GM18499 (cell line): Measurements from ENCODE around the gene TAPBPL.
A peak's percentile ranks its signal among the peaks of the same experiment; 100 is the strongest.
"Not testable (repeated sequence)": the region's sequence is repeated elsewhere in the genome, so short reads cannot be mapped to it uniquely, and the experiment has no call there.

Experiments
- ATAC-seq: cut with Tn5 transposase; IDR thresholded peaks from one replicate; pipeline ENCODE4 v1.9.1; 2021; ENCODE audit warnings: moderate number of reproducible peaks; ENCODE audit not compliant: insufficient read depth, unreplicated experiment

Gene TAPBPL, protein sequence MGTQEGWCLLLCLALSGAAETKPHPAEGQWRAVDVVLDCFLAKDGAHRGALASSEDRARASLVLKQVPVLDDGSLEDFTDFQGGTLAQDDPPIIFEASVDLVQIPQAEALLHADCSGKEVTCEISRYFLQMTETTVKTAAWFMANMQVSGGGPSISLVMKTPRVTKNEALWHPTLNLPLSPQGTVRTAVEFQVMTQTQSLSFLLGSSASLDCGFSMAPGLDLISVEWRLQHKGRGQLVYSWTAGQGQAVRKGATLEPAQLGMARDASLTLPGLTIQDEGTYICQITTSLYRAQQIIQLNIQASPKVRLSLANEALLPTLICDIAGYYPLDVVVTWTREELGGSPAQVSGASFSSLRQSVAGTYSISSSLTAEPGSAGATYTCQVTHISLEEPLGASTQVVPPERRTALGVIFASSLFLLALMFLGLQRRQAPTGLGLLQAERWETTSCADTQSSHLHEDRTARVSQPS

DNA sequence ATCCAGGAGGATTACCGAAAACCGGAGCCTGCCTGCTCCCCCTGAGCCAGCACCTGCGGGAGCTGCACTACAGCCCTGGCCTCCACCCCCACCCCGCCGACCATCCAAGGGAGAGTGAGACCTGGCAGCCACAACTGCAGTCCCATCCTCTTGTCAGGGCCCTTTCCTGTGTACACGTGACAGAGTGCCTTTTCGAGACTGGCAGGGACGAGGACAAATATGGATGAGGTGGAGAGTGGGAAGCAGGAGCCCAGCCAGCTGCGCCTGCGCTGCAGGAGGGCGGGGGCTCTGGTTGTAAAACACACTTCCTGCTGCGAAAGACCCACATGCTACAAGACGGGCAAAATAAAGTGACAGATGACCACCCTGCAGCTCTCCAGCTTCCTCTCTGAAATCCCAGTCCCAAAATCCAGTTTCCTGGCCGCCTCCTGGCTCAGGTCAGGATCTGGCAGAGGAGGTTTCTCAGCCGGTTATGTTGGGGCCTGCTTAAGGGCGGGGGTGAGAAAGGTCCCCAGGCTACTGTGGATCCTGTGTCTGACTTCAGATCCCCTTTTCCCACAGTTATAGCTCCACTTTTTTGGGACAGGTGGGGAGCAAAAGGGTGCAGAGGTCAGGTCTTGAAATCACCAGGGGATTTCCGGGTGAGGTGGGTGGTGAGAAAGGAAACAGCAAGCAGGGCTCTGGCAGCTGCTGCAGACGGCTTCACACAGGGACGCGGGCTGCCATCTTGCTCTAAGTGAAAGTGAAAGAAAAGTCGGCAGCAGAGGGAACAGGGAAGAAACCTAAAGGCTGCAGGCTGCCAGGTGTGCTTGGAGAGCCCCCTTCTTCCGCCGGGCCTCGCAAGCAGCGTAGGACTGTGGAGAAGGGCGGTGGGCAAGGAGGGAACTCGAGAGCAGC is at the start of gene TAPBPL:
Gene TAPBPL, plus strand, starts transcription at position 695 of the 897 bp plus-strand sequence. CDS start 207 bp downstream, outside the sequence.
- no peak for ATAC-seq

DNA sequence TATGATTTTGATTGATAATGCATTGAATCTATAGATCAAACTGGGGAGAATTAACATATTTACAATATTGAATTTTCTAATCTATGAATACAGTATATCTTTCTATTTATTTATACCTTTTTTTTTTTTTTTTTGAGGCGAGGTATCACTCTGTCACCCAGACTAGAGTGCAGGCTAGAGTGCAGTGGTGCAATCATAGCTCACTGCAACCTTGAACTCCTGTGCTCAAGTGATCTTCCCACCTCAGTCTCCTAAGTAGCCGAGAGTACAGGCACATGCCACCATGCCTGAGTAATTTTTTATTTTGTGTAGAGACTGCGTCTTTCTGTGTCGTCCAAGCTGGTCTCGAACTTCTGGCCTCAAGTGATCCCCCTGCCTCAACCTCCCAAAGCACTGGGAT is 47.5 kb upstream of the TAPBPL start:
- no peak for ATAC-seq

DNA sequence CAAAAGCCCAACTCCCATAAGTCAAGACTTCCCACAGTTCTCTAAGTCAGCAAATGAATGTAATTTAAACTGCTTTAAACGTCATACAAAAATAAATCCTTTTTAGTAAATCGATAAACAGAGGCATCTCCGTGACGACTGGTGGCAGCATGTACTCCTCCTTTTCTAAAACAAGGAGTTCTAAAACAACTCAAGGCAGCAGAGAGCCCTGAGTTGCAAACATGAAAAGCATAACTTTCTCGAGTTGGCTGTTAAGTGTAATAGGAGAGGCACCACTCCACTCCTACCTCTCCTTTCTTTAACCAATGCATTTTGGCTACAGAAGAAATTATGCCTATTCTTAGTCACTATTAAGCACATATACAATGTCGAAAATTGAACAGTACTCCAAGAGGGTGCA is 45.9 kb upstream of the TAPBPL start:
- no peak for ATAC-seq

DNA sequence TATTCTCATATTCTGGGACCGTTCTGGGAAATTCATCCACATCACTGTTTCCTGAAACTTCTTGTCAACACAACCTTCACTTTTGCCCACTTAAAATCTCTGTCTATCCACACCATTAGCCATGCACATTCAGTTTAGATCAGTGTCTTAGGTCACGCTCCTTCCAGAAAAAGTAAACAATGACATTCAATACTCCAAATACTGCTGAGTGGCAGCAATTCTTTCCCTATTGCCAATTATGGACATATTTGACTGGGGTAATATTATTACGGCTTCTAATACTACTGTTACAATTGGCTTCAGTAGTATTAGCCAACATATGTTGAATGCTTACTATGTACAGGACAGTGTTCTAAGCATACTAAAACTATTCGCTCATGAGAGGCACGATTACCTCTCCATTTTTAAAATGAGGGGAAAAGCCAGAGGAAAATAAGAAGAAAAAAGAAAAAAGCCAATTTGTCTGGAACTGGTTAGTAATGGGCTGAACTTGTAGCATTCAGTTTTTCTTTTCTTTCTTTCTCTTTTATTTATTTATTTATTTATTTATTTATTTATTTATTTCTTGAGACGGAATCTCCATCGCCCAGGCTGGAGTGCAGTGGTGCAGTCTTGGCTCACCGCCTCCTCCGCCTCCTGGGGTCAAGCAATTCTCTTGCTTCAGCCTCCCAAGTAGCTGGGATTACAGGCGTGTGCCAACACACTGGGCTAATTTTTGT is 44.4 kb upstream of the TAPBPL start:
- ATAC-seq = no peak

DNA sequence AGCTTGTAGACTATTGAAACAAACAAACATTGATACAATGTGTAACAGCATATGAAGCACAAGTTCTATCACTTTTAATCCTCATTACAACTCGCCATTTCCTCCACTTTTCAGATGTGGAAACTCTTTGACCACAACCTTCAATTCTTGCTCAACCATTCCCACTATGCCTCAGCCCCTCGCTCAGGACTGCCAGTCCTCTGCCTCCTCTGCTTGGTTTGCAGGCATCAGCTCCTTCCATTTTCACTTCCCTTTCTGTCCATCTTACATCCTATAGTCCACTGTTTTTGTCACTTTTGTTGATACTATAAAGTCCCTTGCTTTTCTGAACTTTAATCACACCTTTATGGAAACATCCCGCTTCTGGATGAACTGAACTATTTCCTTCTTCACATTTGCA is 35.2 kb upstream of the TAPBPL start:
- ATAC-seq = no peak

DNA sequence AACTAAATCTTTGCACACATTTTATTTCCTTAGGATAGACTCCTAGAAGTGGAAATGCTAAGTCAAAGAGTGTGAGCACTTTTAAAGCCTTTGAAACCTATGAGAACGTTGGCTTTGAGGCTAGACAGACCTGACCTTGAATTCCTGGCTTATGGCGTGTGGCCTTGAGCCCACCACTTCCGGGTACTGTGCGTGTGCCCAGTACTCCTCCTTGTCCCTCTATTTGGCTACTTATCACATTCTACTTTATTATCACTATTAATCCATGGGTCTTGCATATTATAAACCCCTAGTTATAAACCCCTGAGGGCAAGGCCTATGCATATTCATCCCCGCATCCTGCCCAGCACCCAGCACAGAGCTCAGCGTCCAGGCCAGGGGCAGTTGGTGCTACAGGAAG is 33.0 kb upstream of the TAPBPL start:
- no peak for ATAC-seq

DNA sequence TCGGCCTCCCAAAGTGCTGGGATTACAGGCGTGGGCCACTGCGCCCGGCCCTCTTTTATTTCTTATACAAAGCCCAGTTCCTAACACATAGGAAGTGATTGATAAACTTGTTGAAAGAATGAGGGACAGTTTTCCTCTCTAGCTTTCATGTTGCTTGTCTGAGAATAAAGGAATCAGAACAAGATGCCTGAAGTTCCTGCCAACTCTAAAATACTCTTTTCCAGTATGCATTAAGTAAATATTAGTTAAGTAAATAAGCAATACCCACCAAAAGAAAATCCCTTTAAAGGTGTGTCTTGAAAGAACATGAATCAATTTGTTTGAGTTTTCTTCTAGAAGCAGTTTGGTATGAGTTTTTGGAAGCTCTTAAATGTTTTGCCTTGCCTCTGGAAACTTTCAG is 31.5 kb upstream of the TAPBPL start:
- ATAC-seq = no peak

DNA sequence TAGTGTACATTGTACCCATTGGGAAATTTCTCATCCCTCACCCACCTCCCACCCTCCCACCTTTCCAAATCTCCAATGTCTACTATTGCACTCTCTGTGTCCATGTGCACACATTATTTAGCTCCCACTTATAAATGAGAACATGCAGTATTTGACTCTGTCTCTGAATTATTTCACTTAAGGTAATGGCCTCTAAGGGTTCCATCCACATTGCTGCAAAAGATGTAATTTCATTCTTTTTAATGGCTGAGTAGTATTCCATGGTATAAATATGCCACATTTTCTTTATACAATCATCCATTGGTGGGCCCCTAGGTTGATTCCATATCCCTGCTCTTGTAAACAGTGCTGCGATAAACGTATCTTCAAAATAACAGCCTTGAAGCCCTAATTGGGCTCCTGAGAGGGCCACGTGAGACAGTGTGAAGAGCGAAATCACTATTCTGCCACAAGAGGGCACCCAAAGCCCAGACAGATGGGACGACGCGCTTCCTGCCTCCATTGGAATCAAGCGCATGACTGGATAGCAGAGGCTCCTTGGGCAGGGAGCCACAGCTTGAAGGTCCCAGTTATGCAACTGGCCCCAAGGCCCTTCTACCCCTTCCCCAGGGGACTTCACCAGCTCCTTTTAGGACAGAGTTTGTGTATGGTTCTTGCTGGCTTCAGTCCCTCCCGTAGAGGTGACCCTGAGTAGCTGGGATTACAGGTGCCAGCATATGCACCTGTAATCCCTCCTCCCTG is 28.4 kb upstream of the TAPBPL start:
- ATAC-seq = no peak

DNA sequence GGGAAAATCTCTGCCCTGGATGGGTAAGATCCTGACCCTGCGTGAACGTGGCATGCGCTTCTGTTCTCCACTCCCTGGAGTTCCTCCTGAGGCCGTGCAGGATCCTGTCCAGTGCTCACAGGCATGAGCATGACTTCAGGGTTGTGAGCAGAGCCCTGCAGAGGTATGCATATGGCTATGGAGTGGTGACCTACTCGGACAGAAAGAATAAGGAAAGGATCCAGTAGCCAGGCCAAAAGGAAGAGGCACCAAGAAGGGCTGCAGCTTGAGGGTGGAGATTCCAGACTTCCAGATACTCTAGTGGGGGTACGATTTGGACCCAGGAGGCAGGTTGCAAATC is 27.9 kb upstream of the TAPBPL start:
- ATAC-seq = no peak

DNA sequence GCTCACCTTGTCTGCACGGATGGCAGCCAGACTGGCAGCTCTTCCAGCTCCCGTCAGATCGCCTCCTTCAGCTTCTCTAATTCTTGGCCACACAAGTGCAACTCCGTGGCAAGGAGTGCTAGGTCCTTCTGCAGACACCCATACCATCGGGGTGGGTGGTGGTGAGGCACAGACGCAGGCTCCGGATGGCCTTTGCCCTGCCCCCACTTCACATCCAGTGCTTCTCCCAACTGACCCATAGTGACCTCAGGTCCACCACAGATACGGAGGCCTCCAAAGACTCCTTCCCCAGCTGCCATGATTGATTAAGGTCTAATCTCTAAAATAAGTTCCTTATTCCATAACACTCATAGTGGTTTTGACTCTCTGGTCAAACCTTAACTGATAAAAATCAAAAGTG is 27.0 kb upstream of the TAPBPL start:
- ATAC-seq = no peak

DNA sequence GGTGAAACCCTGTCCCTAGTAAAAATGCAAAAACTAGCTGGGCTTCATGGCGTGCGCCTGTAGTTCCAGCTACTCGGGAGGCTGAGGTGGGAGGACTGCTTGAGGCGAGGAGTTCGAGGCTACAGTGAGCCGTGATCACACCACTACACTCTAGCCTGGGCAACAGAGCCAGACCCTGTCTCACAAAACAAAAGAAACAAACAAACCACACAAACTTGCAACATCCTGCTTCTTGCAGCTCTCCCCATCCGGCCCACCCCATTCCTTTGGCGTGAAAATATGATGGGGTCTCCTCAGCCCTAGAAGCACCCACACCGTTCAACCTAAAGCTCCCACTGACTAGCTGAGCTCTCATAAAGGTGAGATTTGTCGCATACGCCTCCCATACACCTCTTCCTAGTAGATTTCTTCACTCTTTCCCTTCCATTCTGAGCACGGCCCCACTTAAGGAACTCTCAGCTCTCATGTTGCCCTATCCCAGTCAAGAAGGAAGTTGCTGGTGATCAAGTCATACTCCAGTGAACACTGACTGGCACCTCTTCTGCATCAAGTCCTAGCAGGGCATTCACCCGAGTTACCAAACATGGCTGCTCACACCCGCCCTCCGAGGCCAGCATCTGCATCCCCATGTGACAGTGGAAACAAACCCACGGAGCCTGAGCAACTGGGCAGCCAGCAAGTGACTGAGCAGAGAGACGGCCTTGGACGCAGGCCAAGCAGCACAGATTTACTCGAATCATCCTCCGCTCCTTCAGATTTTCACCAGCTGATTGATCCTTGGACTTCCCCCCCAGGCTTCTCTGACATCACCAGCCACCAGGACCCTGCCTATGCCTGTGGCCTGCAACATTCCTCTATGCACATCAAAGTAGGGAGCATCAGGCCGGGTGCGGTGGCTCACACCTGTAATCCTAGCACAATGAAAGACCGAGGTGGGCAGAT is 26.0 kb upstream of the TAPBPL start:
- no peak for ATAC-seq

DNA sequence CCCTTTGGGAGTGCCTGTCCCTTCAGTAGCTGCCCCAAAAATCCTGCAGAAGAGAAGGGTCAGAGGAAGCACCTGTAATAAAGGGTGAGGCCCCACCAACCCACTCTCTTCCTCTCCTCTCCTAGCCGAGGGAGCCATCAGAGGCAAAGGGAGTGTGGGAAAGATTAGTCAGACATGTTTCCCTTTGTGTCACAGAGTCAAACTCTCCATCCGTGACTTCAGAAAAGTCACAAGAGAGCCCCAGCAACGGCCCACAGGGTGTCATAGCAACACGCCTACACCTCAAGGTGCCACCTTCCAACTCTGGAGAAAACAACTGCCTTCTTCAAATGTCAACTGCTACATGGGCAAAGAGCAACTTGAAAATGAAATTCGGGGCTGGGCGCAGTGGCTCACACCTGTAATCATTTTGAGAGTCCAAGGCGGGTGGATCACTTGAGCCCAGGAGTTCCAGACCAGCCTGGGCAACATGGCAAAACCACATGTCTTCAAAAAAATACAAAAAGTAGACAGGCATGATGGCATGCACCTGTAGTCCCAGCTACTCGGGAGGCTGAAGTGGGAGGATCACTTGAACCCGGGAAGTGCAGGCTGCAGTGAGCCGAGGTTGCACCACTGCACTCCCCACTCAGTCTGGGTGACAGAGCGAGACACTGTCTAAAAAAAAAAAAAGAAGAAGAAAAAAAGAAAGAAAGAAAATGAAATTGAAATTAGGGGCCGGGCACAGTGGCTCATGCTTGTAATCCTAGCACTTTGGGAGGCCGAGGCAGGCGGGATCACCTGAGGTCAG is 24.8 kb upstream of the TAPBPL start:
- ATAC-seq = peak; percentile 36

DNA sequence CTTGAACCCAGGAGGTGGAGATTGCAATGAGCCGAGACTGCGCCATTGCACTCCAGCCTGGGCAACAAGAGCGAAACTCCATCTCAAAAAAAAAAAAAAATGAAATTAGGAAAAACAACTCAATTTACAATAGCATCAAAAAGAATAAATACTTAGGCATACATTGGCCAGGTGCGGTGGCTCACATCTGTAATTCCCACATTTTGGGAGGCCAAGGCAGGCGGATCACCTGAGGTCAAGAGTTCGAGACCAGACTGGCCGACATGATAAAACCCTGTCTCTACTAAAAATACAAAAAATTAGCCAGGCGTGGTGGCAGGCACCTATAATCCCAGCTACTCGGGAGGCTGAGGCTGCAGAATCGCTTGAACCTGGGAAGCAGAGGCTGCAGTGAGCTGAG is 24.0 kb upstream of the TAPBPL start:
- ATAC-seq = not testable (repeated sequence)

DNA sequence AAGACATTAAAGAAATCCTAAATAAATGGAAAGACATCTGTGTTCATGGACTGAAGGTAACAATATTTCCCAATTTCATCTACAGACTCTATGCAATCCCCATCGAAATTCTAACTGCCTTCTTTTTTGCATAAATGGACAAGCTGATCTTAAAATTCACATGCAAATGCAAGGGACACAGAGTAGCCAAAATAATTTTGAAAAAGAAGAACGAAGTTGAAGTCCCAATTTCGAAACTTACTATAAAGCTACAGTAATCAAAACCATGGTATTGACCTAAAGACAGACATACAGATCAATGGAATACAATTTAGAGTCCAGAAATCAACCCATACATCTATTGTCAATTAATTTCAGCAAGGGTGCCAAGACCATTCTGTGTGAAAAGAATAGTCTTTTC is 23.5 kb upstream of the TAPBPL start:
- no peak for ATAC-seq

DNA sequence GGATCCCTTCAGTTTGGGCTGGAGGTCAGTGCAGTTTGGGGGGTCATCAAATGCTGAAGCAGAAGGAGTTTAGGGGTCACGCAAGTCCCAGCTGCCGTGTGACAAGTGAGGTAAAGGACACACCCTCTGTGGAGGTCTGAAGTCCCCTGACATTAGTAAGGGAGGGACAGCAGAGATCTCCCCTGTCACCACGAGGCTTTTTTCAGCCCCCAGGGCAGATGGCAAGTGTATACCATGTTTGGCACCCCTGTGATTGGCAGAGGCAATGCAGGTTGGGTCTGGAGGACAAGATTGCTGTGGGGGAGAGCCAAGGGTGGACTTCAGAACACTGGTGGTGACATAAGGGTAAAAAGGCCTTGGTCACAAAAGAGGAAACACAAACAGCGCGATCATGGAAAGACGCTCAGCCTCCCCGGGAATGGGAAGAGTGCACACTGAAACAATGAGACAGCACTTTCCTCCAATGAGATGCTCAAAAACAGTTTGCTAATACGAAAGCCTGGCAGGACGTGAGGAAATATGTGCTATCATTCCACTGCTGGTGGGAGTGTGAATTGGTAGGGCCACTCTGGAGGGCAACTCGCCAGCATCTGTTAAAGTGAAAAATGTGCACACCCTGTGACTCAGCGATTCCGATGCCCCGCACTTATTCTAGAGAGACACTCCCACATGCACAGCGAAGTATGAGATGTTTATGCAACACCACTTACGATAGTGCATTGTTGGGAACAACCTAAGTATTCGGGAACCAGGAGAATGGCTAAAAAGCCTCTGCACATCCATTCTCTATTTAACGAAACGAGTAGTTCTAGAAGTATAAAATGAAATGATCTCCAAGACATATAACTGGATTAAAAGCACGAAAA is 21.5 kb upstream of the TAPBPL start:
- ATAC-seq = no peak

DNA sequence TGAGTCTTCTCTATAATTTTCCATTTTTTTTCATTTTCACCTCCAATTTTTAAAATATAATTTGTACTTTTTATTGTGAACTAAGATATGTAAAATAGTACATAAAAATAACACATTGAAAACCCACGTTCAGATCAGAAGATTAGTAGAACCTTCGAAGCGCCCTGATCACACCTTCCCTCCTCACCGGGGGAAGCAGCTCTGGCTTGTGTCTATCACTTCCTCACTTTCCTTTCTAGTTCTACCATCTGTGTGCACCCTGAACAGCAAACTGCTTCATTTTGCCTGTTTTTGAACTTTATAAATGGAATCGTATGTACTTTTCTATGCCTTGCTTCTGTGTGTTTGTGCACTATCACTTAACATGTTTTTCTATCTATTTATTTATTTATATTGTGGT is 18.9 kb upstream of the TAPBPL start:
- no peak for ATAC-seq
